HG03159 (cell line): ENCODE results near the gene AGAP1.

Experiments used
- ATAC-seq: cut with Tn5 transposase; IDR thresholded peaks from one replicate; pipeline ENCODE4 v1.9.1; 2021; ENCODE audit warnings: mild to moderate bottlenecking, moderate library complexity; ENCODE audit not compliant: unreplicated experiment

AGAP1 gene

GRCh38 chr2:235677276-235677788, 183.5 kb downstream of the AGAP1 start:
- ATAC-seq = no peak

GRCh38 chr2:235677937-235678336, 184.1 kb downstream of the AGAP1 start:
- ATAC-seq = no peak

- ATAC-seq = no peak
Observed at GRCh38 chr2:235678712-235679111, 184.9 kb downstream of the AGAP1 start.

- ATAC-seq = no peak
Observed at GRCh38 chr2:235679471-235679870, 185.6 kb downstream of the AGAP1 start.

GRCh38 chr2:235685024-235685721, 191.3 kb downstream of the AGAP1 start:
- ATAC-seq = no peak

- ATAC-seq = no peak
Observed at GRCh38 chr2:235688511-235689426, 194.9 kb downstream of the AGAP1 start.

GRCh38 chr2:235689427-235689853, 195.6 kb downstream of the AGAP1 start:
- ATAC-seq = no peak

- ATAC-seq = no peak
Observed at GRCh38 chr2:235690082-235690808, 196.4 kb downstream of the AGAP1 start.

- no peak for ATAC-seq
Observed at GRCh38 chr2:235690809-235691450, 197.1 kb downstream of the AGAP1 start.

GRCh38 chr2:235692076-235692475, 198.2 kb downstream of the AGAP1 start:
- no peak for ATAC-seq

GRCh38 chr2:235692671-235693171, 198.9 kb downstream of the AGAP1 start:
- ATAC-seq = no peak

GRCh38 chr2:235693279-235693678, 199.4 kb downstream of the AGAP1 start:
- ATAC-seq = no peak

GRCh38 chr2:235694721-235695601, 201.1 kb downstream of the AGAP1 start:
- ATAC-seq = no peak

GRCh38 chr2:235695602-235695895, 201.7 kb downstream of the AGAP1 start:
- ATAC-seq = no peak

- ATAC-seq = no peak
Observed at GRCh38 chr2:235697041-235697440, 203.2 kb downstream of the AGAP1 start.

GRCh38 chr2:235698028-235698427, 204.2 kb downstream of the AGAP1 start:
- no peak for ATAC-seq

- ATAC-seq = no peak
Observed at GRCh38 chr2:235698491-235698890, 204.6 kb downstream of the AGAP1 start.

GRCh38 chr2:235699576-235699975, 205.7 kb downstream of the AGAP1 start:
- no peak for ATAC-seq

GRCh38 chr2:235701206-235701981, 207.6 kb downstream of the AGAP1 start:
- no peak for ATAC-seq
